HG03439 (cell line): Measurements from ENCODE around the gene PRKCH.

Source experiments
- ATAC-seq: cut with Tn5 transposase; IDR thresholded peaks from one replicate; pipeline ENCODE4 v1.9.1; 2021; ENCODE audit warnings: mild to moderate bottlenecking, moderate library complexity; ENCODE audit not compliant: unreplicated experiment

The PRKCH gene

GRCh38 chr14:61484826-61485584, 163.6 kb downstream of the PRKCH start:
- no peak for ATAC-seq

DNA sequence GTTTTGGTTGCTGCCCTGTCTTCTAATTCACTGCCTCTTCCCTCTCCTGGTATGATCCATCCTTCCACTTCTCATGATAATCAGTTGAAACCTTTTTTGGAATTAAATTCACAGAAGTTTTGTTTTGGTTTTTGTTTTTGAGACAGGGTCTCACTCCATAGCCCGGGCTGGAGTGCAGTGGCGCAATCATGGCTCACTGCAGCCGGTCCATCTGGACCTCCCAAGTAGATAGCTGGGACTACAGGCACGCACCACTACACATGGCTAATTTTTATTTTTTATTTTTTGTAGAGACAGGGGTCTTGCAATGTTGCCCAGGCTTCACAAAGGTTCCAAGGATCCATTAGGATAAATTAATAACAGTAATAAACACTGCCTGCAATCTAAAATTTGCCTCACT, 164.3 kb downstream of the PRKCH start:
- no peak for ATAC-seq

- no peak for ATAC-seq
These were observed 165.6 kb downstream of the PRKCH start for GRCh38 chr14:61486930-61487495.

- ATAC-seq, result no peak
These were observed 167.3 kb downstream of the PRKCH start for GRCh38 chr14:61488417-61489401.

GRCh38 chr14:61489512-61489911, 168.1 kb downstream of the PRKCH start:
- ATAC-seq, result no peak

GRCh38 chr14:61489932-61490331, 168.6 kb downstream of the PRKCH start:
- ATAC-seq, result no peak

DNA sequence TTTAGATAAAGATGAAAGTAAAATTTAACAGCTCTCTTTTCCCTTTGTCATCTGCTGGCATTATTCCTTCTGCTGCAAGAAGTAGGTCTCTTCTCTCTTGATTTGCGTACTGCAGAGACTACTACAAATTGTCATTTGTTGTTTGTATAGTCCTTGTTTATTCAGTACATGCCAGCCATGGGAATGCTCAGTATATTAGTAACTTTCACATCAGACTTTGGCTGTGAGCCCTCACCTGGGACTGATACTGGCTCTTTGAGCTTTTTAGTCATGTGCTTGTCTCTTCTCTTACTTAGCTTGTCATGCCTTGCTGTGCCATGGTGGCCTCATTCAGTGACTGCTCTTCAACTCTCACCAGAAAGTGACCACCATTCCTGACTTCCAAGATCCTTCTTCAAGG, 169.8 kb downstream of the PRKCH start:
- ATAC-seq, result no peak

DNA sequence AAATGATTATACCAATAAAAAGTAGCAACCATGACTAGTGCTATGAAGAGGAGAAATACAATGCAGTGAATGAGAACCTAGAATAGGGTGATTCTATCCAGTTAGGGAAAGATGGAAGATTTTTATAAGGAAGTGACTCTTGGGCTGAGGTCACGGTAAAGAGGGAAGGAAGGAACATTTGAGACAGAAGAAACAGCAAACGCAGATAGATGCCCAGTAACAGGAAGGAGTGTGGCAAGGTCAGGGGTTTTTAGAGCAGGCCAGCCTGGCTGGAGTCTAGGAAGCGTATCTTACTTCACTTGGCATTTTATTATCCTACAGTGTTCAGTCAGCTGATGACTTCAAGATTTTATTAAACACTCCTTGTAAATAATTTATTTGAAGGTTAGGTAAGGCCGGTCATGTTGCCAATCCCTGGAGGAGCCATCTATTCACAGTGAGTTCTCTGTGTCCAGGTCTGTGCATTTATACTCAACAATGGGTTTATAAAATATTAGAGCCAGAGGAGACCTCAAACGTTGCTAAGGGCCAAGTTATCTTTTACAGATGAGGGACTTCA, 170.6 kb downstream of the PRKCH start:
- no peak for ATAC-seq

DNA sequence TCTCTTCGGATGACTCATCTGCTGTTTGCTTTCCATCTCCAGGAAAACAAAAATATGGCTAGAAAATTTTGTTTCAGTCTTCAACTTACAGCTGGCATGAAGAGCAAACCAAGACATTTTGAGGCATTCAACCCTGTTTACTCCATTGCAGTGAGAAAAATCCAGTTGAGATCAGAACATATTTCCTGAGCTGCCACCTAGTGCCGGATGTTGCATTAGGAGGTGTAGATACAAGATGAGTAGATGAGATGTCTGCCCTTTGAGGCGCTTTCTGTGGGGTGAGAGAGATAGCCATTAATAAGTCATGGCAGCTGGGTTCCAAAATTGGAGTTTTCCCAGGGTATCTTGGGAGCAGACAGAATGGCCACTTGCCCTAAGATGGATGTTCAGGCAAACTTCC, 171.1 kb downstream of the PRKCH start:
- no peak for ATAC-seq

DNA sequence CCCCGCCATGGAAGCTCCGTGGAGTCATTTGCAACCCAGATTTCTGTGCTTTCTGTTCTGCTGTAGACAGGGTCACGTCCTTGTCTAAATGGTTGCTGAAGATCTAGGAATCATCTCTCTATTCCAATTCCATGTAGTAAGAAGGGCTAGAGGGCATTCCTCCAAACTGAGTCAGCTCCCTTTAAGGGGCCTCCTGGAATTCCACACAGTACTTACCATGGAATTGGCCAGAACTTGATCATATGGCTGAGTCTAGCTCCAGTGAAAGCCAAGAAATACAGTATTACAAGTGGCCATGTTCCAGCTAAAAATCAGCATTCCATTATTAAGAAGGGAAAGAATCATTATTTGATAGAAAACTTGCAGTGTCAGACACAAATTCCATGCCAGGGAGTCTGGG, 171.9 kb downstream of the PRKCH start:
- ATAC-seq, result no peak

DNA sequence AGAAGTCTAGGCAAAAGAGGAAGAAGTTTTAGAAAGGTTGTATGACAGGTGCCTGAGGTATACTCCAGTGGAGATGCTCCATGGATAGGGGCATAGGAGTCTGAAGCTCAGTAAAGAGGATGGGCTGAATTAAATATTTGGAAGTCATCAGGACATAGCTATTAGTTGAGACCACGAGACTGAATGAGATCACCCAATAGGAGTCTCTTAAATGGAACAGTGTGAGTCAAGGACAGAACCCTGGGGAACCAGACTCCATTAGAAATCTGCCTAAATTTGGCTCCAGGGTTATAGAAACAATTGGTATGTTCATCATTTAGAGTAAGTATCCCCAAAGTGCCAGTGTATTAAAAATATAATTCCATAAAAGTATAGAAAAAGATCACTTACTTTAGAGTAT, 172.6 kb downstream of the PRKCH start:
- ATAC-seq, result no peak

GRCh38 chr14:61495809-61496208, 174.4 kb downstream of the PRKCH start:
- ATAC-seq, result no peak

GRCh38 chr14:61498303-61498702, 176.9 kb downstream of the PRKCH start:
- no peak for ATAC-seq

DNA sequence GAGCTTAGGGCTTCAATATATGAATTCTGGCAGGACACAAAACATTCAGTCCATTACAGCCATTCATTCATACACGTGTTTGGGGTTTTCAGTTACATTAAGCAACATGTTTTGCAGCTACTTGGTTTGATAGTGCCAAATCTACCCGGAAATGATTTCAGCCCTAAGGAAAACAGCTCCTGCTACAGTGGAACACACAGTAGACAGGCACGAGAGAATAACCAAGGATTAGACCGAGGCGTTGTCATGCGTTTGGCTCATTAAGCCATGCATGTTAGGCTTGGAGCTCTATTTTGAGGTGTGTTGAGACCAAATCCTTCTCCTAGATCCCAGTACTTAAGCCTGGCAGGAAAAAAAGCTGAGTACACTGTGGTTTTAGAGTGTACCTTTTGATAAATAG, 177.4 kb downstream of the PRKCH start:
- ATAC-seq, result no peak

DNA sequence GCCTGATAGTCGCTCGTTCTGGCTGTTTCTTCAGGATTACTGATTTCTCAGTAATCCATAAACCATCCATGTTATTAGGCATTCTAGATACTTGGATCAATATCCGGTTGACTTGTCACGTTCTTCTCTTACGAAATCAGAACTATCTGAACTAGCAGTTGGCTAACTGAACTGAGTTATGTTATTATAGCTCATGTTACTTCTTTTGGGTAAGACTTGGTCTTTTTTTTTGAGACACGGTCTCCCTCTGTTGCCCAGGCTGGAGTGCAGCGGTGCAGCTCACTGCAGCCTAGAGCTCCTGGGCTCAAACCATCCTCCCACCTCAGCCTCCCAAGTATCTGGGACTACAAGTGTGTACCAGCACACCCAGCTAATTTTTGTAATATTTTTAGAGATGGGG, 178.6 kb downstream of the PRKCH start:
- no peak for ATAC-seq

DNA sequence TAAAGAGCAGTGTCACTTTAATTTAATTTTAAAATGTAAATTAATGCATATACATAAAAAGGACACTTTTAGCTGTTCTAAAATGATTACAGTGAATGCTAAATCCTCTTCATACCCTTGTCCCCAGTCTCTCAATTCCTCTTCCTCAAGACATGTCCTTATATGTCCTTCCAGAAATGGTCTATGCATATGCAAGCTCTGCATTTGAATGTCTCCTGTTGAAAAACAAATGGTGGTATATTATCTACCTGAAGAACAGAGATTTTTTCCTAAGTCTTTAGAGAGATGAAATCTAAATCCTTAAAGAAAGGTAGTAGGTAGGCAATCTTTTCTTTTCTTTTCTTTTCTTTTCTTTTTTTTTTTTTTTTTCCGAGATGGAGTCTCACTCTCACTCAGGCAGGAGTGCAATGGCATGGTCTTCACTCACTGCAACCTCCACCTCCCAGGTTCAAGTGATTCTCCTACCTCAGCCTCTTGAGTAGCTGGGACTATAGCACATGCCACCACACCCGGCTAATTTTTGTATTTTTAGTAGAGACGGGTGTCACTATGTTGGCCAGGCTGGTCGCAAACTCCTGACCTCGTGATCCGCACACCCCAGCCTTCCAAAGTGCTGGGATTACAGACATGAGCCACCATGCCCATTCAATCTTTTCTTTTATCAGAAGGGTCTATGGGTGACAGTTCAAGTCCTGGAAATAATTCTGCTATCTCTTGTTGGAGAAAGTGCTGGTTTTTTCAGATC, 180.5 kb downstream of the PRKCH start:
- ATAC-seq, result no peak

- ATAC-seq, result peak; percentile 20
These were observed 181.2 kb downstream of the PRKCH start for GRCh38 chr14:61502459-61503093.

DNA sequence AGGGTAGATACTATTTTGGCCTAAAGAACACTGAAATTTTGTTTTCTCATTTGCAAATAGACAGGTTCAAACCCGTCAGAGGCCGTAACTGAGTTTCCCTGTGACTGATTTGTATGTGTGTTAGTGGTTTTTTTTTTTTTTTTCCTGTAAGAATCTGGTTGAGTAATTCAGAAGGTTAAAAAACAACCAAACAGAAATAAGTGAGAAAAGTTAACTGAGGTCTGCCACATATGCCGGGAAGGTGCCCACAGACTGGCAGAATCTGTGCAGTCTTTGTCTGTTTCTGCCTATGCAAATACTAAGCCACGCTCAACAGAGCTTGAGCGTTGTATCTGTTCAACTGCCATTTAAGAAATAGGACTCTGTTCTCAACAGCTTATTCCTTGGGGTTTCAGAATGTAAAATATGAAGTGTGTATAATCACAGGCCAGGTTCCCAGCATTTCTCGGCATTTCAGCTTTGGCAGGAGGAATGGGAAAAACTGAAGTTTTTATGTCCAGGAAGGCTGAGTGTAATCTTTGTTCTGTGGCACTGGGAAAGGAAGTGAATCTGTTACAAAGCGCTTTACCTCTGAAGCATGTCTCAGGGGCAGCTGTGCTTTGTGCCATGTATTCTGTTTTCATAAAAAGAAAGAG, 181.9 kb downstream of the PRKCH start:
- ATAC-seq, result peak; percentile 86

- no peak for ATAC-seq
These were observed 183.5 kb downstream of the PRKCH start for GRCh38 chr14:61504901-61505300.
